Body of pancreas (tissue), 4 donors: ENCODE results near the gene UGGT1. TPM values are rescaled to one million over a fixed set of nuclear protein-coding genes. Genes with fewer than 3 reads are reported as not detected.

Experiments
- ATAC-seq: fragments of 150-250 bp; one replicate; pipeline ENCODE4 v1.9.1; 2016
- DNase-seq, 4 donors: peaks; one replicate each; pipeline ENCODE4 v3.0.0-alpha.2; 2019
- H3K27ac ChIP-seq, 4 donors: fragments of 200-600 bp; sonication (generic); 1 replicate in 3 of 4; 2 replicates in 1 of 4; pipeline versions ENCODE4 v1.5.1 to v1.6.1; 2016 to 2019; ENCODE audit warnings: mild to moderate bottlenecking in 1 of 4, mixed read lengths in 1 of 4, moderate library complexity in 1 of 4
- H3K27me3 ChIP-seq, 2 donors: fragments of 200-600 bp; sonication (generic); one replicate each; pipeline ENCODE4 v1.6.0; 2016; ENCODE audit warnings: mild to moderate bottlenecking in 1 of 2
- H3K36me3 ChIP-seq, 2 donors: fragments of 200-600 bp; sonication (generic); replicated peaks in 1 of 2; 2 replicates each; pipeline ENCODE4 v1.5.1; 2016; ENCODE audit warnings: low read depth in 2 of 2; ENCODE audit not compliant: insufficient read depth in 1 of 2
- H3K4me1 ChIP-seq: fragments of 200-600 bp; sonication (generic); one replicate; pipeline ENCODE4 v1.6.0; 2016
- H3K4me3 ChIP-seq, 2 donors: fragments of 200-600 bp; sonication (generic); 1 replicate in 1 of 2; 2 replicates in 1 of 2; pipeline ENCODE4 v1.5.1; 2016 to 2019
- H3K9me3 ChIP-seq, 3 donors: fragments of 200-600 bp; sonication (generic); 1 replicate in 2 of 3; 2 replicates in 1 of 3; pipeline ENCODE4 v1.5.1; 2016
- CTCF ChIP-seq, 7 experiments: fragments of 450-650 bp in 4 of 7; fragments of 200-600 bp in 3 of 7; sonication (generic) in 3 of 7; IDR thresholded peaks; one replicate each; pipeline ENCODE4 v1.5.1; 2016 to 2019; ENCODE audit warnings: antibody characterized with exemption in 7 of 7
- POLR2A ChIP-seq, 3 donors: fragments of 450-650 bp; IDR thresholded peaks; one replicate each; pipeline ENCODE4 v1.6.1; 2016; ENCODE audit warnings: antibody characterized with exemption in 3 of 3, mild to moderate bottlenecking in 2 of 3
- WGBS, 2 donors: methylation state at CpG; one replicate each; pipeline ENCODE4 v1.1.5; 2017; 5-methylcytosine and 5-hydroxymethylcytosine counted together
- intact Hi-C: fragments of 100-400 bp; cut with DNase I; formaldehyde crosslinking; loops from one replicate; pipeline ENCODE4 v1.15.1; 2023
- total RNA-seq, 2 donors: library from RNA; depleted of rRNA; stranded (reverse); fragments of >200 nt; gene quantifications; one replicate each; pipeline ENCODE4 v1.1.0, GENCODE V29; 2016

UGGT1 gene
- total RNA-seq, 2 donors from 2014 or later: 38.2 to 42.0 TPM

GRCh38 chr2:128219891-128220290, 128.9 kb downstream of the UGGT1 start:
- no peaks in the 10 kb centered on the region for H3K9me3 ChIP-seq
- H3K36me3 ChIP-seq: no peaks in the 10 kb centered on the region
- intact Hi-C loops: no loop called here
- TF ChIP-seq CTCF (IDR thresholded peaks at IDR 0.05): no peak
- no peak for DNase-seq
- no peak overlapping the region for H3K27ac ChIP-seq
- no peak overlapping the region for H3K4me3 ChIP-seq
- ATAC-seq: no peak
- H3K4me1 ChIP-seq: peaks cover 8% of the 10 kb centered on the region
- WGBS, 2 donors: 79 to 85% methylated on average over 8 of the region's 8 CpGs
- no peaks in the 10 kb centered on the region for H3K27me3 ChIP-seq

- intact Hi-C loops: no loop called here
- Histone ChIP-seq H3K4me3 (no peak overlapping the region), H3K27ac (no peak overlapping the region), H3K36me3 (no peaks in the 10 kb centered on the region), H3K4me1 (peaks cover 7% of the 10 kb centered on the region), H3K9me3 (no peaks in the 10 kb centered on the region), H3K27me3 (no peaks in the 10 kb centered on the region)
- DNase-seq: no peak
- WGBS, 2 donors: 100% methylated on average over 1 of the region's 1 CpG
- no peak for TF ChIP-seq CTCF (IDR thresholded peaks at IDR 0.05)
- TF ChIP-seq POLR2A (IDR thresholded peaks at IDR 0.05): no peak
- ATAC-seq: no peak
Observed at GRCh38 chr2:128227862-128228261, 136.9 kb downstream of the UGGT1 start.

GRCh38 chr2:128228894-128229293, 137.9 kb downstream of the UGGT1 start:
- TF ChIP-seq CTCF (IDR thresholded peaks at IDR 0.05): no peak
- no peak for TF ChIP-seq POLR2A (IDR thresholded peaks at IDR 0.05)
- H3K4me3 ChIP-seq: no peak overlapping the region
- no peak overlapping the region for H3K27ac ChIP-seq
- intact Hi-C loops: no loop called here
- H3K36me3 ChIP-seq: no peaks in the 10 kb centered on the region
- no peaks in the 10 kb centered on the region for H3K9me3 ChIP-seq
- H3K4me1 ChIP-seq: peaks cover 12% of the 10 kb centered on the region
- no peak for ATAC-seq
- no peaks in the 10 kb centered on the region for H3K27me3 ChIP-seq
- DNase-seq: no peak

- intact Hi-C loops: no loop called here
- TF ChIP-seq POLR2A (IDR thresholded peaks at IDR 0.05) (peak in 2 of 3 donors; percentile 33 to 38), CTCF (IDR thresholded peaks at IDR 0.05) (peak; percentile 80 to 92 (median 89))
- DNase-seq: peak; percentile 89 to 92 (median 90)
- H3K4me3 ChIP-seq: peak overlapping the region; percentile 23 to 36
- H3K27ac ChIP-seq: peak overlapping the region; percentile 30 to 75 (median 67)
- WGBS, 2 donors: 0 to 2% methylated on average over 17 to 64 of the region's 84 CpGs
- no peaks in the 10 kb centered on the region for H3K9me3 ChIP-seq
- ATAC-seq: peak; percentile 98
- no peaks in the 10 kb centered on the region for H3K36me3 ChIP-seq
- peaks cover 13% of the 10 kb centered on the region for H3K4me1 ChIP-seq
- no peaks in the 10 kb centered on the region for H3K27me3 ChIP-seq
Observed at GRCh38 chr2:128232965-128233789, 142.2 kb downstream of the UGGT1 start.
